B cell (primary cell): ENCODE results near the gene TAS2R41.

Experiments used
- CTCF ChIP-seq: fragments of 200-600 bp; IDR thresholded peaks from one replicate; pipeline ENCODE4 v1.8.0; 2022; ENCODE audit warnings: antibody characterized with exemption, mild to moderate bottlenecking
- EZH2 ChIP-seq: IDR thresholded peaks from 2 replicates; pipeline ENCODE4 v1.6.1; 2012; ENCODE audit warnings: borderline replicate concordance, low read depth, mild to moderate bottlenecking, moderate library complexity, low read length; ENCODE audit not compliant: insufficient read depth, poor library complexity, severe bottlenecking

GRCh38 chr7:143429770-143430698, 47.6 kb upstream of the TAS2R41 start:
- no peak for TF ChIP-seq CTCF
- no peak for TF ChIP-seq EZH2
